Stimulated activated CD8-positive, alpha-beta memory T cell treated with anti-CD3 and anti-CD28 coated beads, Interleukin-12 subunit alpha, Interleukin-12 subunit beta, amount 100 ng/mL, for 24 hours (primary cell): ENCODE measurements around the gene DZIP3.

Source experiments
- DNase-seq: peaks from one replicate; pipeline ENCODE4 v3.0.0-alpha.2; 2020; ENCODE audit errors: extremely low read depth

The DZIP3 gene

GRCh38 chr3:108589081-108589997 is at the start of gene DZIP3, which contains the start of gene CIP2A:
TSS of gene DZIP3 (plus strand) at chr3:108589722. CDS start at chr3:108605407, 15,685 bp downstream.
TSS of gene CIP2A (minus strand) at chr3:108589438. CDS start at chr3:108589375, 63 bp downstream.
- DNase-seq: peak; percentile 75

GRCh38 chr3:108546247-108546646 is 43.3 kb upstream of the DZIP3 start:
- DNase-seq: no peak

GRCh38 chr3:108546692-108547091 is 42.8 kb upstream of the DZIP3 start:
- no peak for DNase-seq

- DNase-seq: no peak
These were observed 41.2 kb upstream of the DZIP3 start for GRCh38 chr3:108548304-108548703.

- no peak for DNase-seq
These were observed 40.6 kb upstream of the DZIP3 start for GRCh38 chr3:108548886-108549285.

DNA sequence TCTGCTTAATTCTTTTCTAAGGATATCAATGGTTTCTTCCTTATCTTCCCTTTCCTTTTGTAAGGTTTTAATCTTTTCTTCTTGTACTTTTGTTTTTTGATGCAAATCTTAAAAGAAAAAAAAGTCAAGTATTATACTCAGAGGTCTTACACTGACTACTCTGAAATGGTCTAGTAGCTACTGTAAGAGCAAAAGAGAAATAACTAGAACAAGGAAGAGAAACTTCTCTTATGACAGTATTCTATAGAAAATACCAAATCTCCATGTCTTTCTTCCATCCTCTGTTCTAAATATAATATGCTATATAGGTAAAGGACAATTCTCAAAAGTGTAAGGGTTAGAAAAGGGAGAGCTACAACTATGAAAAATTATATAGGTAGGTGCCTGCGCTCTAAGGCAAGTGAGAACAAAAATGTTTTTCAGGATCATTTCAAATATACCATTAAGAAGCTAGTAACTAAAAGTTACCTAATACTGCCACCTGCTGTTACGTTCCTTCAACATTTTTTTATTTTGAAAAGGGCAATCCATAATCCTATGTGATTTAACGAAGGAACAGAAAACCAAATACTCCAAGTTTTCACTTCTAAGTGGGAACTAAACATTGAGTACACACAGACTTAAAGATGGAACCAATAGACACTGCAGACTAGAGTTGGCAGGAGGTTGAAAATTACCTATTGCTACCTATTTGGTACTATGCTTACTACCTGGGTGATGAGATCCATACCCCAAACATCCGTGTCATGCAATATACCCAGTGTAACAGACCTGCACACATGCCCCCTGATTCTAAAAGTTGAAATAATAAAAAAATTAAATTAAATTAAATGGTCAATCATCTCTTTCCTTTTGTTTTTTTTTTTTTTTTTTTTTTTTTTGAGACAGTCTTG is 37.0 kb upstream of the DZIP3 start:
- no peak for DNase-seq

DNA sequence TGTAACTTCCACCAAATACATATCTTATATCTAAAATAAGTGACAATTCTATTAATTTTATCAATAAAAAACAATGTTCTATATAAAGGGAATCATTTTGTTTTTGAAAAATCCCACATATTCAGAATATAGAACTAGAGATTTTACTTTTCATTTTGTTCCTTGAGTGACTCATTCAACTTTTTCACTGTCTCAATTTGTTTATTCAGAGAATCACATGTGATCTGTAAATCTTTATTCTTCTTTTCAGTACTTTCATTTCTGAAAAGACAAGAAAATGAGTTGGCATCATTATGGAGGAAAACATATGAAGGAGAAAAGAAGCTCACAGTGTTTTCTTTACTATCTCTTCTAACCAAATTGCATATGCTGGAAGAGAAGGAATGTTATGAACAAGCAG is 35.3 kb upstream of the DZIP3 start:
- DNase-seq: no peak

- DNase-seq: no peak
These were observed 34.5 kb upstream of the DZIP3 start for GRCh38 chr3:108554913-108555571.

GRCh38 chr3:108555966-108556581 is 33.4 kb upstream of the DZIP3 start:
- no peak for DNase-seq

- DNase-seq: no peak
These were observed 27.0 kb upstream of the DZIP3 start for GRCh38 chr3:108562565-108562964.

DNA sequence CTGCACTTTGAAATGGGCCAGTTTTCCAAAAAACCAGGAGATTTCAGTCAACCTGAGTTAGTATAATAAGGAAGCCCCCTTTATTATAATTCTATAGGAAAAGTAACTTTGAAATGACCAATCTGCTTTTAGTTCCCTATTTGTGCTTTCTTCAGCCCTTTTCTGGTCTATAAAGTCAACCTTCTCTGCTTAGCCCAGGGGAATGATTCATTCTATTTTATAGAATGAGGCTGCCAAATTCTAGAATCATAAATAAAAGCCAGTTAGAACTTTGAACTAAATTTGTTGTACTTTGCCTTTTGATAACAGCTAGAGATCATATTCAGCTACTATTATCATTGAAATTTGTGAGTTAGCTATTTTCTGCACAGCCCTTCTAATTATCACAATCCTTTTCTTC is 25.0 kb upstream of the DZIP3 start:
- DNase-seq: no peak

GRCh38 chr3:108565506-108565905 is 24.0 kb upstream of the DZIP3 start:
- DNase-seq: no peak

DNA sequence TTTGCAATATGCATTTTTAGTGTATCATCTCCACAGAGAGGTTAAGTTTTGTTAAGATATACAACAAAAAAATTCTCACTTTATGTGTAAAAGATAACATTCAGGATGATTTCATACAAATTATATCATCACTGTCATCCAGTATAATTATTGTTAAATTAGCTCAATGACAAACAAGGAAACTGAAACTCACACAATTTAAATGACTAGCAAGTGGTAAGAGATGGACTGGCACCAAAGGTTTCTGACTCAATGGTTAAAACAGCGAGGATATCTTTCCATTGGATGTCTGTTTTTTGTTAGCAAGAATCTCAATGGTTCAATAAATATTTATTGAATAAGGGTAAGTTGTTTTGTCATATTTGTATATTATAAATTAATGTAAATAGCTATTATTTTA is 22.9 kb upstream of the DZIP3 start:
- DNase-seq: no peak

- no peak for DNase-seq
These were observed 20.2 kb upstream of the DZIP3 start for GRCh38 chr3:108569336-108569735.

DNA sequence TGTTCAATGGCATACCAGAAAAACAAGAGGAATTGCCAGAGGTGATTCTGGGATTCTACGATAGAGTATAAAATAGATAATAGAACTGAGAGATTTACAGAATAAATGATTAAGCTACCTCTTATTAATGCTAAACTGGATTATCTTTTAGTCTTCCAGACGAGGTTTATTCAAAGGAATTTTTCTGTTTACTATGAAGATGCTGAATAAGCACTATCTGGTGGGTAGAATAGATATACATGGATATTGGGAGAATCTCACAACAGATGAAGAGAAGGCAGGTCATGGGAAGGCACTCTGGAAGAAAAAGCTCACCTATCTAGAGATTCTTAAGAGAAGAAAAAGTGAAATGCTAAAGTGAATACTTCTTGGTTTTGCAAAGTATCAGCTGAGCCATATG is 11.5 kb upstream of the DZIP3 start:
- DNase-seq: no peak

DNA sequence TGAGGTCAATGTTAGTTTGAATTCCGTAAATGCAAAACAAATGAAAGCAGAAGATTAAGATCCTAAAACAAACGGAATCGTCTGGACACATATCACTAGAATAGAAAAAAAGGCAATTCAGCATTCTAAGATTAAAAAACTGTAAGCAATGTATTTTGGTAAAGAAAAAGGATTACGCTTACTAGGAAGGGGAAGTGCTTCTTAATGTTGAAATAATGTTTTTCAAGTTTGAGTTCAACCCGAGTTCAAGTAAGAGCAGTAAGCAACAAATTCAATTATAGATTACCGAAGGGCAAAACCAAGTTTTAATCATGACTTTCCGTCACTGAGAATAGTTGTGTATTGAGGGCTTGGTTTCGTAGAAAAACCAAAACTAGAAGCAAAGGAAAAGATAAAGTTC is 921 bp upstream of the DZIP3 start:
- no peak for DNase-seq

GRCh38 chr3:108589998-108590323 is 439 bp downstream of the DZIP3 start:
- DNase-seq: no peak

GRCh38 chr3:108590460-108590859 is 938 bp downstream of the DZIP3 start:
- DNase-seq: no peak

DNA sequence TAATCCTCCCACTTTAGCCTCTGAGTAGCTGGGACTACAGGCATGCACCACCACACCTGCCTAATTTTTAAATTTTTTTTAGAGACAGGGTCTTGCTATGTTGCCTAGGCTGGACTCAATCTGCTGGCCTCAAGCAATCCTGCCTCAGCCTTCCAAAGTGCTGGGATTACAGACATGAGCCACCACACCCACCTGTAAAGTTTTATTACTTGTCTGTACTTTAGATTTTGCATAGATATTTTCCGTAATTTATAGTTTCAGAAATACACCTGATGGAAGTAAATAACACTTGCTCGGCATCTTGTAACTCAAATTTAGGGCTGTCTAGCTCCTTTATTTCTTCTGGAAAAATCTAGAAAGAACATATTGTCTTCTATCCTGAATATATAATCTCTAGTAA is 5.8 kb downstream of the DZIP3 start:
- no peak for DNase-seq

- no peak for DNase-seq
These were observed 8.9 kb downstream of the DZIP3 start for GRCh38 chr3:108598375-108598774.

GRCh38 chr3:108599677-108600409 is 10.3 kb downstream of the DZIP3 start:
- DNase-seq: no peak
